HepG2 (cell line): ENCODE results near the gene YTHDF1. TPM values are rescaled to one million over a fixed set of nuclear protein-coding genes. Genes with fewer than 3 reads are reported as not detected.

Experiments
- ATAC-seq: fragments of 200-7000 bp; cut with Tn5 transposase; 3 replicates; pipeline ENCODE4 v1.9.1; 2020; ENCODE audit warnings: mild to moderate bottlenecking, moderate library complexity
- BruUV-seq: library from RNA; stranded (reverse); fragments of 400-500 nt; replicated peaks from 2 replicates; lab custom pipeline; 2021; lab: Mats Ljungman, UMichigan
- CTCF ChIA-PET: fragments of 300-600 bp; formaldehyde crosslinking; extraction: SDS; loops from one replicate; lab custom pipeline; 2021; ENCODE audit warnings: low total read pairs, inconsistent platforms, low intra/inter-chr PET ratio; lab: Yijun Ruan, JAX
- POLR2A ChIA-PET: fragments of 350-600 bp; sonication (Branson Sonifier 250); formaldehyde crosslinking; loops from one replicate; lab custom pipeline; 2020; ENCODE audit warnings: antibody characterized with exemption, inconsistent platforms; lab: Yijun Ruan, JAX
- DNase-seq: peaks from one replicate; pipeline ENCODE4 v3.0.0-alpha.2; 2015; ENCODE audit warnings: low spot score
- FAIRE-seq: peaks from 3 replicates; lab custom pipeline; 2011; peaks lifted over from hg19 to GRCh38; lab: Jason Lieb, UNC
- H2AFZ ChIP-seq: one replicate; pipeline ENCODE4 v1.6.1; 2011; ENCODE audit warnings: low read length, inconsistent platforms
- H3K27ac ChIP-seq: fragments of 300-600 bp; 3 replicates; pipeline ENCODE4 v1.8.0; 2011; ENCODE audit warnings: mixed run types, mild to moderate bottlenecking, mixed read lengths, low read length, inconsistent platforms; ENCODE audit not compliant: insufficient read depth; ENCODE audit errors: extremely low read length
- H3K27me3 ChIP-seq, 2 experiments: fragments of 200-600 bp in 1 of 2; 2 replicates in 1 of 2; 3 replicates in 1 of 2; pipeline versions ENCODE4 v1.6.0 to v1.8.0; 2011; ENCODE audit warnings: low read length in 2 of 2, mild to moderate bottlenecking in 2 of 2, moderate library complexity in 2 of 2, inconsistent platforms in 1 of 2; ENCODE audit not compliant: insufficient read depth in 2 of 2, control insufficient read depth in 1 of 2
- H3K36me3 ChIP-seq, 2 experiments: fragments of 200-600 bp in 1 of 2; replicated peaks in 1 of 2; 2 replicates in 1 of 2; 3 replicates in 1 of 2; pipeline versions ENCODE4 v1.5.1 to v1.8.0; 2011; ENCODE audit warnings: low read length in 2 of 2, inconsistent platforms in 1 of 2; ENCODE audit not compliant: insufficient read depth in 2 of 2, control insufficient read depth in 1 of 2
- H3K4me1 ChIP-seq: 2 replicates; pipeline ENCODE4 v1.5.1; 2012; ENCODE audit warnings: low read length, inconsistent platforms; ENCODE audit not compliant: insufficient read depth
- H3K4me2 ChIP-seq: 2 replicates; pipeline ENCODE4 v1.6.0; 2011; ENCODE audit warnings: low read depth, low read length, inconsistent platforms
- H3K4me3 ChIP-seq, 3 experiments: fragments of 200-600 bp in 1 of 3; sonication (generic), shearing (Covaris generic) in 1 of 3; replicated peaks in 1 of 3; 2 replicates each; pipeline ENCODE4 v1.5.1; 2011 to 2016; ENCODE audit warnings: low read length in 3 of 3, inconsistent platforms in 2 of 3, low read depth in 2 of 3, mild to moderate bottlenecking in 2 of 3, control low read depth in 1 of 3, mixed read lengths in 1 of 3; ENCODE audit not compliant: insufficient read depth in 1 of 3
- H3K79me2 ChIP-seq: one replicate; pipeline ENCODE4 v1.6.1; 2011; ENCODE audit warnings: low read length, inconsistent platforms; ENCODE audit not compliant: insufficient read depth
- H3K9ac ChIP-seq: 2 replicates; pipeline ENCODE4 v1.6.0; 2011; ENCODE audit warnings: mild to moderate bottlenecking, low read depth, low read length, inconsistent platforms; ENCODE audit not compliant: insufficient read depth
- H3K9me3 ChIP-seq: 2 replicates; pipeline ENCODE4 v1.5.1; 2012; ENCODE audit warnings: mild to moderate bottlenecking, low read length
- H4K20me1 ChIP-seq: 2 replicates; pipeline ENCODE4 v1.6.0; 2011; ENCODE audit warnings: inconsistent platforms, mild to moderate bottlenecking, low read length, moderate library complexity; ENCODE audit not compliant: insufficient read depth
- BHLHE40 ChIP-seq: IDR thresholded peaks from 2 replicates; pipeline ENCODE4 v1.6.1; 2011; ENCODE audit warnings: low read length, improper control_type of control experiment
- FOXC1 ChIP-seq: sonication (generic); formaldehyde crosslinking; IDR thresholded peaks from 2 replicates; pipeline ENCODE4 v1.8.0; 2022; ENCODE audit warnings: mild to moderate bottlenecking, missing genetic modification reagents, borderline replicate concordance
- GATAD2A ChIP-seq: IDR thresholded peaks from 2 replicates; pipeline ENCODE4 v1.6.1; 2016
- MED1 ChIP-seq: sonication (generic); formaldehyde crosslinking; IDR thresholded peaks from 2 replicates; pipeline ENCODE4 v1.4.0; 2020; ENCODE audit warnings: missing genetic modification reagents
- MXI1 ChIP-seq: IDR thresholded peaks from 3 replicates; pipeline ENCODE4 v1.6.1; 2012; ENCODE audit warnings: low read depth, low read length, inconsistent platforms, borderline replicate concordance
- NRL ChIP-seq: sonication (generic); formaldehyde crosslinking; IDR thresholded peaks from 2 replicates; pipeline ENCODE4 v1.5.0; 2020; ENCODE audit warnings: missing genetic modification reagents, mild to moderate bottlenecking, moderate library complexity, borderline replicate concordance
- PAF1 ChIP-seq: IDR thresholded peaks from 2 replicates; pipeline ENCODE4 v1.6.1; 2016; ENCODE audit warnings: missing genetic modification reagents, missing compliant biosample characterization
- REPIN1 ChIP-seq: sonication (generic); formaldehyde crosslinking; IDR thresholded peaks from 2 replicates; pipeline ENCODE4 v1.8.0; 2022; ENCODE audit warnings: missing genetic modification reagents, low read depth, mild to moderate bottlenecking, borderline replicate concordance
- SAP130 ChIP-seq: IDR thresholded peaks from 2 replicates; pipeline ENCODE4 v1.6.1; 2016; ENCODE audit warnings: low read depth
- ZBTB42 ChIP-seq: sonication (generic); formaldehyde crosslinking; IDR thresholded peaks from 2 replicates; pipeline ENCODE4 v1.5.0; 2020; ENCODE audit warnings: mild to moderate bottlenecking, missing genetic modification reagents
- ZNF18 ChIP-seq: sonication (generic); formaldehyde crosslinking; IDR thresholded peaks from 2 replicates; pipeline ENCODE4 v1.8.0; 2022; ENCODE audit warnings: mild to moderate bottlenecking, missing genetic modification reagents; ENCODE audit not compliant: insufficient replicate concordance
- ZNF317 ChIP-seq: sonication (generic); formaldehyde crosslinking; IDR thresholded peaks from 2 replicates; pipeline ENCODE4 v1.5.0; 2020; ENCODE audit warnings: mild to moderate bottlenecking, missing genetic modification reagents
- ZNF430 ChIP-seq: sonication (generic); formaldehyde crosslinking; IDR thresholded peaks from 2 replicates; pipeline ENCODE4 v1.9.0; 2021; ENCODE audit warnings: mild to moderate bottlenecking, missing genetic modification reagents
- ZNF501 ChIP-seq: sonication (generic); formaldehyde crosslinking; IDR thresholded peaks from 2 replicates; pipeline ENCODE4 v1.5.1; 2020; ENCODE audit warnings: mild to moderate bottlenecking, moderate library complexity, missing genetic modification reagents
- ZNF563 ChIP-seq: sonication (generic); formaldehyde crosslinking; IDR thresholded peaks from 2 replicates; pipeline ENCODE4 v1.8.0; 2022; ENCODE audit warnings: mild to moderate bottlenecking, moderate library complexity, missing genetic modification reagents
- ZNF766 ChIP-seq: sonication (generic); formaldehyde crosslinking; IDR thresholded peaks from 2 replicates; pipeline ENCODE4 v1.5.0; 2020; ENCODE audit warnings: missing genetic modification reagents, borderline replicate concordance
- ZNF816 ChIP-seq: sonication (generic); formaldehyde crosslinking; IDR thresholded peaks from 2 replicates; pipeline ENCODE4 v1.8.0; 2022; ENCODE audit warnings: missing genetic modification reagents, mild to moderate bottlenecking, borderline replicate concordance
- ZSCAN25 ChIP-seq: sonication (generic); formaldehyde crosslinking; IDR thresholded peaks from 2 replicates; pipeline ENCODE4 v1.8.0; 2022; ENCODE audit warnings: mild to moderate bottlenecking, missing genetic modification reagents
- WGBS: methylation state at CpG from one replicate; pipeline ENCODE4 v1.1.6; 2017; ENCODE audit warnings: low lambda C conversion rate; 5-methylcytosine and 5-hydroxymethylcytosine counted together
- in situ Hi-C: cut with HindIII; loops from 2 replicates; pipeline ENCODE4 v1.10.0; 2017; ENCODE audit warnings: low pct_unique_long_range_greater_than_20kb; ENCODE audit not compliant: extremely low pct_ligation_motif_present
- intact Hi-C: fragments of 100-400 bp; cut with micrococcal nuclease; formaldehyde crosslinking; loops from one replicate; pipeline ENCODE4 v1.10.0; 2022; ENCODE audit not compliant: unreplicated experiment
- polyA plus RNA-seq, 8 experiments: library from polyadenylated mRNA; depleted of rRNA in 3 of 8; stranded (reverse) in 7 of 8; unstranded in 1 of 8; fragments of >200 nt; fragmentation: Illumina TruSeq in 4 of 8; extraction: Trizol in 4 of 8; gene quantifications; 2 replicates each; pipeline versions ENCODE4 v1.2.1 to v1.2.3, GENCODE V29; 2011 to 2016; ENCODE audit warnings: low read depth in 4 of 8, missing spikeins in 1 of 8, mixed read lengths in 1 of 8; ENCODE audit not compliant: insufficient read depth in 1 of 8
- total RNA-seq, 5 experiments: library from RNA; depleted of rRNA; stranded (reverse); fragments of >200 nt; fragmentation: Illumina TruSeq; extraction: Trizol; gene quantifications; 2 replicates each; pipeline ENCODE4 v1.2.3, GENCODE V29; 2016; ENCODE audit warnings: low read depth in 1 of 5
- TF ChIP-seq, protein P1 (sequence below): sonication (generic); formaldehyde crosslinking; IDR thresholded peaks from 2 replicates; pipeline ENCODE4 v1.4.0; 2020; ENCODE audit warnings: missing genetic modification reagents

The YTHDF1 gene
- total and polyA plus RNA-seq, 2 of the 13 experiments (the other 11 are each of a cell fraction or from before 2014, with no cell fraction given), result 34.5 to 37.7 TPM

DNA sequence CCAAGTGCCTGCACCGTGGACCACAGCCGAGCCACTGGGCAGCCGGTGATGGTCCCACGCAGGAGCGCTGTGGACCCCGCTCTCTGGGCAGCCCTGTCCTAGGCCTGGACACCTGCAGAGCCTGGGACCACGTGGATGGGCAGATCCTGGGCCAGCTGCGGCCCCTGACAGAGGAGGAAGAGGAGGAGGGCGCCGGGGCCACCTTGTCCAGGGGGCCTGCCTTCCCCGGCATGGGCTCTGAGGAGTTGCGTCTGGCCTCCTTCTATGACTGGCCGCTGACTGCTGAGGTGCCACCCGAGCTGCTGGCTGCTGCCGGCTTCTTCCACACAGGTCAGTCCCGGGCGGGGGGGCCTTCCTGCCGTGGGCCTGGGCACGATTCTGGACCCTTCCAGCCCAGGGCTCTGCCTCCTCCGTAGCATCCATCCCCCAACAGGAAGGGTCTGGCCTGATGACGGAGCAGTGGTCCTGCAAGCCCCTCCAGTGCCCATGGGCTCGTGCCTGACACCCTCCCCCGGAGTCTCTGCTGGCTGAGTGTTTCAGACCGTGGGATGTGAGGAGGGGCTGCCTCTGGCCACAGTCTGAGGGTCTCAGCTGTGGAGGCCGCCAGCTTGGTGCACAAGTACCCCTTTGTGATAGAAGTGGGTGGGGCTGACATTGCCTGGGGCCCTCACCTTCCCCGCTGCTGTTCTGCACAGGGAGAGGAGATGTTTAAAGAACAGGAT, 20.3 kb upstream of the YTHDF1 start (continued):
- TF ChIP-seq MED1 (CRISPR knock-in tag), result no peak

- ATAC-seq (peak; percentile 10), DNase-seq (no peak), FAIRE-seq (no peak)
- no TSS peak for BruUV-seq
- Histone ChIP-seq H3K4me2 (peak within 1 kb of the TSS; percentile 65), H3K4me3 (peak within 1 kb of the TSS in 2 of 3 experiments; percentile 48 to 58; a peak in 3 of 6 replicates), H3K4me1 (peaks cover 51% of the 10 kb centered on the region), H2AFZ (no peak within 1 kb of the TSS), H3K79me2 (no peaks in the 10 kb centered on the region), H3K36me3 (no peaks in the 10 kb centered on the region), H3K9me3 (no peaks in the 10 kb centered on the region), H3K27ac (no peak within 1 kb of the TSS), H3K27me3 (peaks cover 16 to 69% of the 10 kb centered on the region in 2 experiments), H4K20me1 (no peaks in the 10 kb centered on the region), H3K9ac (no peak within 1 kb of the TSS)
- in situ Hi-C loops, result no loop called here
- 5% methylated on average over 15 of the region's 17 CpGs for WGBS
- intact Hi-C loops, result no loop called here
- ChIA-PET POLR2A (interaction anchor here (1.2 to 2.0 kb wide), 2 partner anchors 12 to 19 kb away, joined by 4 to 6 read pairs; no protein-coding TSS in a partner anchor), CTCF (interaction anchor here (1.1 kb wide), 1 partner anchor 12 kb away, joined by 4 read pairs; no protein-coding TSS in a partner anchor)
- peak; percentile 75; the same call in 1 of the 3 replicates for TF ChIP-seq MXI1
- TF ChIP-seq ZSCAN25 (CRISPR knock-in tag), result no peak
- TF ChIP-seq ZNF430 (CRISPR knock-in tag), result 0 out of 2 replicates have a peak, but pooled peaks have one; percentile 52
- 0 out of 2 replicates have a peak, but pooled peaks have one; percentile 54 for TF ChIP-seq ZBTB42
- TF ChIP-seq SAP130 (CRISPR knock-in tag), result peak; percentile 84
- peak; percentile 39 for TF ChIP-seq ZNF18 (CRISPR knock-in tag)
- no peak for TF ChIP-seq ZNF816 (CRISPR knock-in tag)
- TF ChIP-seq GATAD2A (CRISPR knock-in tag), result peak; percentile 52; the same call in 1 of the 2 replicates
- 0 out of 2 replicates have a peak, but pooled peaks have one; percentile 21 for TF ChIP-seq ZNF766 (CRISPR knock-in tag)
- no peak for TF ChIP-seq REPIN1 (CRISPR knock-in tag)
- TF ChIP-seq ZNF317, result peak; percentile 65; the same call in 1 of the 2 replicates
- 0 out of 2 replicates have a peak, but pooled peaks have one; percentile 57 for TF ChIP-seq FOXC1 (CRISPR knock-in tag)
- TF ChIP-seq NRL (CRISPR knock-in tag), result 0 out of 2 replicates have a peak, but pooled peaks have one; percentile 59
- peak; percentile 47; the same call in 1 of the 2 replicates for TF ChIP-seq ZNF501
- TF ChIP-seq, protein P1, sequence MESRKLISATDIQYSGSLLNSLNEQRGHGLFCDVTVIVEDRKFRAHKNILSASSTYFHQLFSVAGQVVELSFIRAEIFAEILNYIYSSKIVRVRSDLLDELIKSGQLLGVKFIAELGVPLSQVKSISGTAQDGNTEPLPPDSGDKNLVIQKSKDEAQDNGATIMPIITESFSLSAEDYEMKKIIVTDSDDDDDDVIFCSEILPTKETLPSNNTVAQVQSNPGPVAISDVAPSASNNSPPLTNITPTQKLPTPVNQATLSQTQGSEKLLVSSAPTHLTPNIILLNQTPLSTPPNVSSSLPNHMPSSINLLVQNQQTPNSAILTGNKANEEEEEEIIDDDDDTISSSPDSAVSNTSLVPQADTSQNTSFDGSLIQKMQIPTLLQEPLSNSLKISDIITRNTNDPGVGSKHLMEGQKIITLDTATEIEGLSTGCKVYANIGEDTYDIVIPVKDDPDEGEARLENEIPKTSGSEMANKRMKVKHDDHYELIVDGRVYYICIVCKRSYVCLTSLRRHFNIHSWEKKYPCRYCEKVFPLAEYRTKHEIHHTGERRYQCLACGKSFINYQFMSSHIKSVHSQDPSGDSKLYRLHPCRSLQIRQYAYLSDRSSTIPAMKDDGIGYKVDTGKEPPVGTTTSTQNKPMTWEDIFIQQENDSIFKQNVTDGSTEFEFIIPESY (CRISPR knock-in tag), result peak; percentile 17; the same call in 1 of the 2 replicates
- TF ChIP-seq PAF1, result no peak
- TF ChIP-seq ZNF563 (CRISPR knock-in tag), result peak; percentile 50; the same call in 1 of the 2 replicates
- TF ChIP-seq BHLHE40, result peak; percentile 71
These were observed 19.6 kb upstream of the YTHDF1 start, which contains the start of gene BIRC7 for GRCh38 chr20:63235399-63235983. BIRC7 (plus strand) TSS chr20:63235905; CDS start chr20:63236097, 192 bp downstream.
